ENCODE results near the gene GPM6B.

GPM6B gene

GRCh38 chrX:13816643-13817627, at the start of gene GPM6B:
Gene GPM6B, minus strand, starts transcription at chrX:13817093. Its CDS starts 189 bp downstream, at chrX:13816904.
- DNase-seq: no peak

- no peak for DNase-seq
Observed at GRCh38 chrX:13864264-13864663, 47.4 kb upstream of the GPM6B start.

GRCh38 chrX:13863324-13863723, 46.4 kb upstream of the GPM6B start:
- DNase-seq: no peak

- DNase-seq: no peak
Observed at GRCh38 chrX:13859724-13860123, 42.8 kb upstream of the GPM6B start.

GRCh38 chrX:13857804-13858203, 40.9 kb upstream of the GPM6B start:
- no peak for DNase-seq

- DNase-seq: no peak
Observed at GRCh38 chrX:13855689-13856450, 39.0 kb upstream of the GPM6B start.

GRCh38 chrX:13854003-13854402, 37.1 kb upstream of the GPM6B start:
- DNase-seq: no peak

- DNase-seq: no peak
Observed at GRCh38 chrX:13852001-13852695, 35.3 kb upstream of the GPM6B start.

GRCh38 chrX:13845721-13846378, 29.0 kb upstream of the GPM6B start:
- no peak for DNase-seq

GRCh38 chrX:13843150-13843721, 26.3 kb upstream of the GPM6B start:
- no peak for DNase-seq

- no peak for DNase-seq
Observed at GRCh38 chrX:13840121-13840520, 23.2 kb upstream of the GPM6B start.

GRCh38 chrX:13837290-13837745, 20.4 kb upstream of the GPM6B start:
- no peak for DNase-seq

GRCh38 chrX:13836575-13836974, 19.7 kb upstream of the GPM6B start:
- no peak for DNase-seq

GRCh38 chrX:13835825-13836224, 18.9 kb upstream of the GPM6B start:
- DNase-seq: no peak

GRCh38 chrX:13834355-13834754, 17.5 kb upstream of the GPM6B start:
- no peak for DNase-seq

- no peak for DNase-seq
Observed at GRCh38 chrX:13829983-13830382, 13.1 kb upstream of the GPM6B start.

- no peak for DNase-seq
Observed at GRCh38 chrX:13828392-13828791, 11.5 kb upstream of the GPM6B start.

- no peak for DNase-seq
Observed at GRCh38 chrX:13827298-13828090, 10.6 kb upstream of the GPM6B start.

- no peak for DNase-seq
Observed at GRCh38 chrX:13826770-13827169, 9.9 kb upstream of the GPM6B start.

- no peak for DNase-seq
Observed at GRCh38 chrX:13825178-13825762, 8.4 kb upstream of the GPM6B start.

GRCh38 chrX:13824746-13825145, 7.9 kb upstream of the GPM6B start:
- no peak for DNase-seq
